ENCODE data around the gene RAP1A. TPM values are rescaled to one million over a fixed set of nuclear protein-coding genes. Genes with fewer than 3 reads are reported as not detected.

The RAP1A gene
- total RNA-seq, 1 experiment from 2014 or later: 25.4 TPM

- no peaks in the 10 kb centered on the region for H3K36me3 Mint-ChIP-seq
- DNase-seq (ENCODE audit: low spot score): no peak
- peak overlapping the region; percentile 78 for H3K27ac Mint-ChIP-seq
- no peaks in the 10 kb centered on the region for H3K27me3 Mint-ChIP-seq (ENCODE audit: low read depth)
- ChIA-PET CTCF (interaction anchor here (2.6 kb wide), 1 partner anchor 120 kb away, joined by 13 read pairs; no protein-coding TSS in a partner anchor), POLR2A (no interaction called here)
- peaks cover 12% of the 10 kb centered on the region for H3K4me1 Mint-ChIP-seq
- TF ChIP-seq ZNF396 (CRISPR knock-in tag; IDR thresholded peaks at IDR 0.05; ENCODE audit: borderline replicate concordance) (no peak), CREM (CRISPR knock-in tag; IDR thresholded peaks at IDR 0.05) (no peak), NFE2L1 (CRISPR knock-in tag; IDR thresholded peaks at IDR 0.05) (no peak), USF2 (CRISPR knock-in tag; IDR thresholded peaks at IDR 0.05) (no peak), ZNF219 (CRISPR knock-in tag; IDR thresholded peaks at IDR 0.05; ENCODE audit: borderline replicate concordance) (no peak), E2F5 (CRISPR knock-in tag; IDR thresholded peaks at IDR 0.05) (no peak), ZMAT4 (CRISPR knock-in tag; IDR thresholded peaks at IDR 0.05) (no peak), PREB (CRISPR knock-in tag; IDR thresholded peaks at IDR 0.05; ENCODE audit: borderline replicate concordance) (no peak), IRF2 (CRISPR knock-in tag; IDR thresholded peaks at IDR 0.05; ENCODE audit: borderline replicate concordance, low read depth) (no peak), IRF1 (CRISPR knock-in tag; IDR thresholded peaks at IDR 0.05) (no peak), ZNF512 (CRISPR knock-in tag; IDR thresholded peaks at IDR 0.05; ENCODE audit: borderline replicate concordance) (no peak)
- H3K4me3 Mint-ChIP-seq: no peak overlapping the region
- H3K9me3 Mint-ChIP-seq: no peaks in the 10 kb centered on the region
- ATAC-seq: no peak
Measured at GRCh38 chr1:111628153-111628552, 8.6 kb downstream of the RAP1A start.

- ATAC-seq: no peak
- Mint-ChIP-seq H3K4me1 (peaks cover 12% of the 10 kb centered on the region), H3K9me3 (no peaks in the 10 kb centered on the region), H3K4me3 (no peak overlapping the region), H3K36me3 (no peaks in the 10 kb centered on the region), H3K27me3 (ENCODE audit: low read depth) (no peaks in the 10 kb centered on the region), H3K27ac (no peak overlapping the region)
- no peak for DNase-seq (ENCODE audit: low spot score)
- ChIA-PET POLR2A (no interaction called here), CTCF (interaction anchor here (2.6 kb wide), 1 partner anchor 122 kb away, joined by 13 read pairs; no protein-coding TSS in a partner anchor)
- no peak for TF ChIP-seq ZBTB43 (CRISPR knock-in tag; IDR thresholded peaks at IDR 0.05)
- no peak for TF ChIP-seq ZNF219 (CRISPR knock-in tag; IDR thresholded peaks at IDR 0.05; ENCODE audit: borderline replicate concordance)
- TF ChIP-seq CTCF (IDR thresholded peaks at IDR 0.05): no peak
- no peak for TF ChIP-seq ATF6 (CRISPR knock-in tag; IDR thresholded peaks at IDR 0.05)
- TF ChIP-seq RELA (CRISPR knock-in tag; IDR thresholded peaks at IDR 0.05; ENCODE audit: borderline replicate concordance): no peak
- no peak for TF ChIP-seq ATF1 (CRISPR knock-in tag; IDR thresholded peaks at IDR 0.05)
- TF ChIP-seq USF1 (CRISPR knock-in tag; IDR thresholded peaks at IDR 0.05): no peak
- no peak for TF ChIP-seq ZNF281 (CRISPR knock-in tag; IDR thresholded peaks at IDR 0.05)
Measured at GRCh38 chr1:111629190-111629954, 9.8 kb downstream of the RAP1A start.
